Epithelial cell of proximal tubule (primary cell): ENCODE measurements around the gene MYLK4. TPM values are rescaled to one million over a fixed set of nuclear protein-coding genes. Genes with fewer than 3 reads are reported as not detected.

Source experiments
- DNase-seq: peaks from one replicate; pipeline ENCODE4 v3.0.0-alpha.2; 2011; ENCODE audit warnings: low read depth
- H3K4me3 ChIP-seq: 2 replicates; pipeline ENCODE4 v1.5.1; 2011; ENCODE audit warnings: low read depth, mild to moderate bottlenecking, low read length
- CTCF ChIP-seq: conservative IDR thresholded peaks from 2 replicates; pipeline ENCODE4 v1.5.1; 2012; ENCODE audit warnings: low read depth, mild to moderate bottlenecking, low read length
- total RNA-seq: library from RNA; depleted of rRNA; stranded (reverse); fragments of >200 nt; gene quantifications from 2 replicates; pipeline ENCODE4 v1.2.3, GENCODE V29; 2015

Gene MYLK4
- total RNA-seq, 1 donor from 2014 or later = 0.46 TPM

- TF ChIP-seq CTCF = no peak
- no peak for DNase-seq
- no peak overlapping the region for H3K4me3 ChIP-seq
Observed at GRCh38 chr6:2718334-2719092, 32.2 kb downstream of the MYLK4 start.

GRCh38 chr6:2716936-2717700 is 33.6 kb downstream of the MYLK4 start:
- no peak for DNase-seq
- H3K4me3 ChIP-seq = no peak overlapping the region
- no peak for TF ChIP-seq CTCF

- no peak overlapping the region for H3K4me3 ChIP-seq
- TF ChIP-seq CTCF = no peak
- no peak for DNase-seq
Observed at GRCh38 chr6:2715737-2716136, 35.0 kb downstream of the MYLK4 start.

GRCh38 chr6:2714111-2714895 is 36.4 kb downstream of the MYLK4 start:
- H3K4me3 ChIP-seq = no peak overlapping the region
- peak; percentile 58 for DNase-seq
- TF ChIP-seq CTCF = peak; percentile 37

GRCh38 chr6:2713473-2714110 is 37.1 kb downstream of the MYLK4 start:
- no peak overlapping the region for H3K4me3 ChIP-seq
- DNase-seq = no peak
- TF ChIP-seq CTCF = no peak

- TF ChIP-seq CTCF = no peak
- no peak overlapping the region for H3K4me3 ChIP-seq
- DNase-seq = no peak
Observed at GRCh38 chr6:2712102-2712501, 38.6 kb downstream of the MYLK4 start.
